Nephron (organoid): ENCODE measurements around the gene NCK2.

ENCODE experiments used
- H3K27ac Mint-ChIP-seq, 3 experiments: 2 replicates each; pipeline ENCODE4 v1.8.0; 2020; ENCODE audit warnings: mixed read lengths in 3 of 3, mild to moderate bottlenecking in 2 of 3, moderate library complexity in 1 of 3
- H3K27me3 Mint-ChIP-seq: 2 replicates; pipeline ENCODE4 v1.8.0; 2021; ENCODE audit warnings: low read depth, mild to moderate bottlenecking, moderate library complexity, mixed read lengths
- H3K36me3 Mint-ChIP-seq: 2 replicates; pipeline ENCODE4 v1.8.0; 2020; ENCODE audit warnings: low read depth, mixed read lengths
- H3K4me1 Mint-ChIP-seq: 2 replicates; pipeline ENCODE4 v1.8.0; 2020; ENCODE audit warnings: mixed read lengths
- H3K4me3 Mint-ChIP-seq, 3 experiments: 2 replicates each; pipeline ENCODE4 v1.8.0; 2020; ENCODE audit warnings: mild to moderate bottlenecking in 3 of 3, mixed read lengths in 3 of 3, moderate library complexity in 2 of 3
- H3K9me3 Mint-ChIP-seq: 2 replicates; pipeline ENCODE4 v1.8.0; 2020; ENCODE audit warnings: mixed read lengths
- CTCF ChIP-seq, 3 experiments: fragments of 200-600 bp; sonication (generic); IDR thresholded peaks; one replicate each; pipeline ENCODE4 v1.5.0; 2021; ENCODE audit warnings: antibody characterized with exemption in 3 of 3; ENCODE audit not compliant: unreplicated experiment in 3 of 3

Gene NCK2

GRCh38 chr2:105870062-105870461 lies 125.3 kb downstream of the NCK2 start:
- H3K4me1 Mint-ChIP-seq = peaks cover 68% of the 10 kb centered on the region
- no peak for TF ChIP-seq CTCF (IDR thresholded peaks at IDR 0.05; ENCODE audit: unreplicated experiment in 3 of 3)
- no peak overlapping the region for H3K4me3 Mint-ChIP-seq
- H3K27ac Mint-ChIP-seq = no peak overlapping the region
- H3K9me3 Mint-ChIP-seq = no peaks in the 10 kb centered on the region
- no peaks in the 10 kb centered on the region for H3K27me3 Mint-ChIP-seq
- H3K36me3 Mint-ChIP-seq = peaks cover 13% of the 10 kb centered on the region

DNA sequence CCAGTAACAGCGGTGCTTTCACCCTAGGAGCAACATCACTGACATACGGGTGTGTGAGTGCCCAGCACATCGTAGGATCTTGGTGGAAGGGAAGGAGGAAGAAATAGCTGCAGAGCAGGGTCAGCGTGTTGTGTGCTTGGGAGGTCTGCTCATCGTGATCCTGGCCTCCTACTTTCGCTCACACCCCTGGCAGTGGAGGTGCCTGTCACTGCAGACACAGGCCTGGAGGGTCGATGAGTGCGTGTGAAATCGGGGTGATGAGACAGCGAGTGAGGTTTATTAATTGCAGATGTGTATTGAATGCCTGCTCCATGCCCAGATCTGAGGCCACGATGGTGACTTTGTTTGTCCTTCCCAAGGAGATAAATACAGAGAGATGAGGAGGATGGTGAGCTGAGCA lies 126.1 kb downstream of the NCK2 start:
- H3K27ac Mint-ChIP-seq = no peak overlapping the region
- H3K9me3 Mint-ChIP-seq = no peaks in the 10 kb centered on the region
- TF ChIP-seq CTCF (IDR thresholded peaks at IDR 0.05; ENCODE audit: unreplicated experiment in 3 of 3) = no peak
- H3K36me3 Mint-ChIP-seq = peaks cover 13% of the 10 kb centered on the region
- no peaks in the 10 kb centered on the region for H3K27me3 Mint-ChIP-seq
- H3K4me1 Mint-ChIP-seq = peaks cover 68% of the 10 kb centered on the region
- H3K4me3 Mint-ChIP-seq = no peak overlapping the region

GRCh38 chr2:105872142-105872728 lies 127.5 kb downstream of the NCK2 start:
- TF ChIP-seq CTCF (IDR thresholded peaks at IDR 0.05; ENCODE audit: unreplicated experiment in 3 of 3) = no peak
- Mint-ChIP-seq H3K4me3 (no peak overlapping the region), H3K27me3 (no peaks in the 10 kb centered on the region), H3K36me3 (peaks cover 18% of the 10 kb centered on the region), H3K27ac (peak overlapping the region in 1 of 3 experiments; percentile 5), H3K9me3 (no peaks in the 10 kb centered on the region), H3K4me1 (peaks cover 66% of the 10 kb centered on the region)

DNA sequence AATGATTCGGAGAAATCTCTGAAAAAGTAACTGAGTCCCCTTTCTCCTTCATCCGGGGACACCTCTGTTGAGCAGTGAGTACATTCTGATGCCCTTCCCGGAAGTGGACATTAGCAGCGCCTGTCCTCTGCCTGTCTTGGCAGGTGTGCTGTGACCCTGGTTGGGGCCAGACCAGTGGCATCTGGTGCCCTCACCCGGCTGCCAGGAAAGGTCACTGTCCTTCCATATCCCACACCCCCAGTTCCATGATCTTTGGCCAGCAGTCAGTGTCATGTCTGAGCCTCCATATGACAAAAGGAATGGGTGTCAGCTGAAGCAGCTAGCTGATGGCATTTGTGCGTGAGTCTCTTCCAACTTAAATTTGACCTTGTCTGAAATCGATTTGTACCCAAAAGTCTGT lies 128.1 kb downstream of the NCK2 start:
- no peak overlapping the region for H3K27ac Mint-ChIP-seq
- H3K4me1 Mint-ChIP-seq = peaks cover 64% of the 10 kb centered on the region
- no peaks in the 10 kb centered on the region for H3K9me3 Mint-ChIP-seq
- no peaks in the 10 kb centered on the region for H3K27me3 Mint-ChIP-seq
- no peak overlapping the region for H3K4me3 Mint-ChIP-seq
- peaks cover 18% of the 10 kb centered on the region for H3K36me3 Mint-ChIP-seq
- no peak for TF ChIP-seq CTCF (IDR thresholded peaks at IDR 0.05; ENCODE audit: unreplicated experiment in 3 of 3)

DNA sequence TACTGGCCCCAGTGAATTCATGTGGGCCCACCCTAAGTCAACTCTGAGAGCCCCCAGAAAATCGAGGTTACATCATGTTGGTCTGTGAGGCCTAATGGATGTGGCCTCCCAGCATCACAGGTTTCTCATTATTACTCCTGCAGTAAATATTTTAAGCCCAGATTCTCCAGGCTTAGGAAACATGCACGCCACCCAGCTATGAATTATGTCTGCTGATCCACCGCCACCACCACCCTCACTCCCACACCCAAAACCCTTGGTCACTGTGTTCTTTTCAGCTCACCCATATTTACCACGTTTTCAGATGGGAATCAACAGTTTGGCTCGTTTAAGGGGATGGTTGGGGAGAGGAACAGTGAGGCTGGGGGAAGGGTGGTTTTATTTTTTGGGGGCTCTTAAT lies 128.6 kb downstream of the NCK2 start:
- Mint-ChIP-seq H3K27me3 (no peaks in the 10 kb centered on the region), H3K27ac (no peak overlapping the region), H3K4me3 (no peak overlapping the region), H3K9me3 (no peaks in the 10 kb centered on the region), H3K36me3 (peaks cover 23% of the 10 kb centered on the region), H3K4me1 (peaks cover 59% of the 10 kb centered on the region)
- no peak for TF ChIP-seq CTCF (IDR thresholded peaks at IDR 0.05; ENCODE audit: unreplicated experiment in 3 of 3)

- no peak overlapping the region for H3K27ac Mint-ChIP-seq
- no peak overlapping the region for H3K4me3 Mint-ChIP-seq
- no peak for TF ChIP-seq CTCF (IDR thresholded peaks at IDR 0.05; ENCODE audit: unreplicated experiment in 3 of 3)
- peaks cover 55% of the 10 kb centered on the region for H3K4me1 Mint-ChIP-seq
- H3K27me3 Mint-ChIP-seq = no peaks in the 10 kb centered on the region
- H3K9me3 Mint-ChIP-seq = no peaks in the 10 kb centered on the region
- H3K36me3 Mint-ChIP-seq = peaks cover 27% of the 10 kb centered on the region
These were observed 129.0 kb downstream of the NCK2 start for GRCh38 chr2:105873721-105874120.
